ENCODE results near the gene SPOCK1.
A peak's percentile ranks its signal among the peaks of the same experiment; 100 is the strongest.

Gene SPOCK1

GRCh38 chr5:137356127-137356526 lies 143.0 kb downstream of the SPOCK1 start:
- no peak for DNase-seq

- no peak for DNase-seq
Measured at GRCh38 chr5:137355708-137356107, 143.4 kb downstream of the SPOCK1 start.

GRCh38 chr5:137352095-137352494 lies 147.0 kb downstream of the SPOCK1 start:
- no peak for DNase-seq

GRCh38 chr5:137350791-137351190 lies 148.3 kb downstream of the SPOCK1 start:
- DNase-seq = no peak

- no peak for DNase-seq
Measured at GRCh38 chr5:137348759-137349158, 150.4 kb downstream of the SPOCK1 start.

GRCh38 chr5:137347865-137348264 lies 151.3 kb downstream of the SPOCK1 start:
- no peak for DNase-seq

- no peak for DNase-seq
Measured at GRCh38 chr5:137346281-137346680, 152.8 kb downstream of the SPOCK1 start.

- DNase-seq = no peak
Measured at GRCh38 chr5:137345396-137345795, 153.7 kb downstream of the SPOCK1 start.

- peak in 1 of 2 experiments; percentile 14 for DNase-seq
Measured at GRCh38 chr5:137344723-137345322, 154.3 kb downstream of the SPOCK1 start.

- no peak for DNase-seq
Measured at GRCh38 chr5:137344021-137344420, 155.1 kb downstream of the SPOCK1 start.

GRCh38 chr5:137342764-137343163 lies 156.4 kb downstream of the SPOCK1 start:
- peak in 1 of 2 experiments; percentile 18 for DNase-seq

GRCh38 chr5:137341831-137342230 lies 157.3 kb downstream of the SPOCK1 start:
- DNase-seq = no peak

GRCh38 chr5:137340881-137341280 lies 158.2 kb downstream of the SPOCK1 start:
- DNase-seq = no peak

- DNase-seq = no peak
Measured at GRCh38 chr5:137336565-137337120, 162.5 kb downstream of the SPOCK1 start.

GRCh38 chr5:137336161-137336560 lies 163.0 kb downstream of the SPOCK1 start:
- no peak for DNase-seq

GRCh38 chr5:137335493-137335892 lies 163.6 kb downstream of the SPOCK1 start:
- DNase-seq = no peak

- DNase-seq = no peak
Measured at GRCh38 chr5:137333928-137334327, 165.2 kb downstream of the SPOCK1 start.

GRCh38 chr5:137333475-137333874 lies 165.7 kb downstream of the SPOCK1 start:
- no peak for DNase-seq

- DNase-seq = no peak
Measured at GRCh38 chr5:137332296-137332695, 166.8 kb downstream of the SPOCK1 start.

- no peak for DNase-seq
Measured at GRCh38 chr5:137329586-137330296, 169.4 kb downstream of the SPOCK1 start.

- no peak for DNase-seq
Measured at GRCh38 chr5:137328991-137329390, 170.1 kb downstream of the SPOCK1 start.

GRCh38 chr5:137328463-137328862 lies 170.7 kb downstream of the SPOCK1 start:
- DNase-seq = no peak

GRCh38 chr5:137325721-137326120 lies 173.4 kb downstream of the SPOCK1 start:
- DNase-seq = no peak

Data from SW 1271 (cell line).